PFSK-1 (cell line): Measurements from ENCODE around the gene MIPOL1.

ENCODE experiments used
- POLR2AphosphoS5 ChIP-seq: IDR thresholded peaks from 2 replicates; pipeline ENCODE4 v1.6.1; 2012; ENCODE audit warnings: low read depth, mild to moderate bottlenecking, control low read depth, low read length, moderate library complexity
- REST ChIP-seq, 2 experiments: IDR thresholded peaks; 2 replicates each; pipeline versions ENCODE4 v1.6.1 to v1.8.0; 2011 to 2012; ENCODE audit warnings: low read depth in 2 of 2, low read length in 2 of 2, control low read depth in 1 of 2, inconsistent platforms in 1 of 2, mild to moderate bottlenecking in 1 of 2, moderate library complexity in 1 of 2; ENCODE audit not compliant: insufficient read depth in 1 of 2
- TAF1 ChIP-seq: IDR thresholded peaks from 2 replicates; pipeline ENCODE4 v1.6.1; 2012; ENCODE audit warnings: low read length, control low read depth, borderline replicate concordance; ENCODE audit not compliant: insufficient read depth

- TF ChIP-seq POLR2AphosphoS5 (no peak), REST (IDR thresholded peaks at IDR 0.05; ENCODE audit: insufficient read depth in 1 of 2, low read depth in 2 of 2, low read length in 2 of 2) (no peak), TAF1 (no peak)
Observed at GRCh38 chr14:37470251-37470650, 272.5 kb downstream of the MIPOL1 start.
